Dermis lymphatic vessel endothelial cell (primary cell): Measurements from ENCODE around the gene PRSS35. TPM values are rescaled to one million over a fixed set of nuclear protein-coding genes. Genes with fewer than 3 reads are reported as not detected.

Source experiments
- total RNA-seq: library from RNA; depleted of rRNA; stranded (reverse); fragments of >200 nt; gene quantifications from 2 replicates; pipeline ENCODE4 v1.2.1, GENCODE V29; 2014

The PRSS35 gene
- not detected in 2 replicates for total RNA-seq

GRCh38 chr6:83511901-83512681 is at the start of gene PRSS35:
Gene PRSS35, plus strand, starts transcription at chr6:83512534. Its CDS starts 10,908 bp downstream, at chr6:83523442.

Other genes starting within 250 kb of the PRSS35 start
- gene ME1, start 81.5 kb upstream of the PRSS35 start, total RNA-seq = 2.6 and 2.7 TPM in 2 replicates
- 0.87 and 1.4 TPM in 2 replicates for gene SNAP91, start 196.6 kb downstream of the PRSS35 start, total RNA-seq